Measurements from ENCODE around the gene PHF11. TPM values are rescaled to one million over a fixed set of nuclear protein-coding genes. Genes with fewer than 3 reads are reported as not detected.

PHF11 gene
- total and polyA plus RNA-seq, 2 donors (not counting 3 experiments of a cell fraction or from before 2014, with no cell fraction given) = 12.9 to 32.4 TPM

DNA sequence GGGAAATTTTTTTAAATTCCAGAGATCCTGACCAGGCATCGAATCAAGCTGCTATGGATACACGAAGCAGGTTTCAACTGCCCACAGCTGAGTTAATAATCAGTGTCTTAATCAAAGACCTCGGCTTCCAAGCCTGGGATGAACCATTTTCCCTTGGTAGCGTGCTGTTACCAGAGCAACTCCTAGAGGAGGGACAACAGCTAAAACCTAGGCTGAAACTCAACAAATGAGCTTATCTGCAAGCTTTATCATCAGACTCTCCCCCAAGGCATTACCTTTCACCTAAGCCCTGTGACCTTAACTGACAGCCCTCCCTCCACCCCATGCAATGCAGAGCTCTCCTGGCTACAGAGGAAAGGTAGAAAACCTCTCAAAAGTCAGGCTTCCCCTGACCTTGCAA is 49.9 kb downstream of the PHF11 start:
- no TSS peak for BruUV-seq (replicated peaks)
- no peak overlapping the region for H3K4me2 ChIP-seq (ENCODE audit: insufficient read depth, low read length)
- intact Hi-C loops (cut with micrococcal nuclease) (no loop called here), dilution Hi-C loops (cut with MboI; ENCODE audit: extremely low pct_ligation_motif_present, low sequenced_read_pairs) (no loop called here)
- CTCF ChIA-PET = interaction anchor here (1.3 kb wide), 1 partner anchor 9 kb away, joined by 4 read pairs; no protein-coding TSS in a partner anchor
- no peak overlapping the region for H3K9ac ChIP-seq (replicated peaks; ENCODE audit: extremely low read depth, insufficient read depth, low read length)
- no peaks in the 10 kb centered on the region for H3K79me2 ChIP-seq (ENCODE audit: control insufficient read depth, insufficient read depth, low read length)
- H2AFZ ChIP-seq (ENCODE audit: low read depth, low read length) = no peak overlapping the region
- FAIRE-seq (no peak), DNase-seq (ENCODE audit: low read depth, low spot score) (no peak)
- no peak overlapping the region for H3K27ac ChIP-seq (ENCODE audit: insufficient read depth, low read depth, low read length)
- peaks cover 2% of the 10 kb centered on the region for H3K4me1 ChIP-seq (ENCODE audit: control insufficient read depth, extremely low read depth, insufficient read depth, low read length)
- POLR2A ChIA-PET = no interaction called here
- no peaks in the 10 kb centered on the region for H3K9me1 ChIP-seq (replicated peaks; ENCODE audit: control insufficient read depth, extremely low read depth, insufficient read depth, low read length)
- no peaks in the 10 kb centered on the region for H4K20me1 ChIP-seq (replicated peaks; ENCODE audit: control insufficient read depth, extremely low read depth, insufficient read depth, low read length)
- peaks cover 8 to 11% of the 10 kb centered on the region in 2 experiments for H3K36me3 ChIP-seq (ENCODE audit: control insufficient read depth in 2 of 2, extremely low read depth in 1 of 2, insufficient read depth in 2 of 2, low read length in 2 of 2)
- H3K4me3 ChIP-seq (replicated peaks in 1 of 3; ENCODE audit: insufficient read depth in 1 of 3, low read depth in 1 of 3, low read length in 3 of 3) = no peak overlapping the region
- no peaks in the 10 kb centered on the region for H3K9me3 ChIP-seq (replicated peaks; ENCODE audit: control insufficient read depth, insufficient read depth, low read length)
- TF ChIP-seq GATA2 (IDR thresholded peaks at IDR 0.05; ENCODE audit: insufficient read depth, insufficient read length, low read depth, low read length) (no peak), EZH2 (IDR thresholded peaks at IDR 0.05; ENCODE audit: borderline replicate concordance, low read depth, low read length, severe bottlenecking) (no peak), FOS (IDR thresholded peaks at IDR 0.05; ENCODE audit: borderline replicate concordance, insufficient read depth, low read length) (no peak), MYC (IDR thresholded peaks at IDR 0.05; ENCODE audit: low read depth, low read length) (no peak), JUN (IDR thresholded peaks at IDR 0.05; ENCODE audit: borderline replicate concordance, insufficient read depth, insufficient read length, low read depth) (no peak), POLR2A (IDR thresholded peaks at IDR 0.05; ENCODE audit: low read depth, low read length) (no peak)
- TF ChIP-seq, protein P1, sequence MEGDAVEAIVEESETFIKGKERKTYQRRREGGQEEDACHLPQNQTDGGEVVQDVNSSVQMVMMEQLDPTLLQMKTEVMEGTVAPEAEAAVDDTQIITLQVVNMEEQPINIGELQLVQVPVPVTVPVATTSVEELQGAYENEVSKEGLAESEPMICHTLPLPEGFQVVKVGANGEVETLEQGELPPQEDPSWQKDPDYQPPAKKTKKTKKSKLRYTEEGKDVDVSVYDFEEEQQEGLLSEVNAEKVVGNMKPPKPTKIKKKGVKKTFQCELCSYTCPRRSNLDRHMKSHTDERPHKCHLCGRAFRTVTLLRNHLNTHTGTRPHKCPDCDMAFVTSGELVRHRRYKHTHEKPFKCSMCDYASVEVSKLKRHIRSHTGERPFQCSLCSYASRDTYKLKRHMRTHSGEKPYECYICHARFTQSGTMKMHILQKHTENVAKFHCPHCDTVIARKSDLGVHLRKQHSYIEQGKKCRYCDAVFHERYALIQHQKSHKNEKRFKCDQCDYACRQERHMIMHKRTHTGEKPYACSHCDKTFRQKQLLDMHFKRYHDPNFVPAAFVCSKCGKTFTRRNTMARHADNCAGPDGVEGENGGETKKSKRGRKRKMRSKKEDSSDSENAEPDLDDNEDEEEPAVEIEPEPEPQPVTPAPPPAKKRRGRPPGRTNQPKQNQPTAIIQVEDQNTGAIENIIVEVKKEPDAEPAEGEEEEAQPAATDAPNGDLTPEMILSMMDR (IDR thresholded peaks at IDR 0.05; ENCODE audit: extremely low read depth in 1 of 2, insufficient read depth in 1 of 2, low read depth in 1 of 2, low read length in 2 of 2) = no peak
- H3K27me3 ChIP-seq (ENCODE audit: control insufficient read depth in 2 of 2, insufficient read depth in 2 of 2, low read length in 2 of 2) = no peaks in the 10 kb centered on the region

Measured in endothelial cell of umbilical vein (primary cell).